Heart left ventricle (tissue), 16 donors: ENCODE measurements around the gene ADPRHL1. TPM values are rescaled to one million over a fixed set of nuclear protein-coding genes. Genes with fewer than 3 reads are reported as not detected.

Experiments used
- ATAC-seq, 4 donors: fragments of 200-7000 bp; cut with Tn5 transposase; one replicate each; pipeline ENCODE4 v1.9.1; 2020 to 2022; ENCODE audit warnings: moderate library complexity in 4 of 4, mild to moderate bottlenecking in 3 of 4, moderate number of reproducible peaks in 1 of 4
- DNase-seq, 5 donors: peaks; one replicate each; pipeline ENCODE4 v3.0.0-alpha.2; 2020
- H3K27ac ChIP-seq, 12 donors: fragments of 200-600 bp; sonication (generic) in 4 of 12; one replicate each; pipeline versions ENCODE4 v1.5.0 to v1.8.0; 2016 to 2022; ENCODE audit warnings: mild to moderate bottlenecking in 2 of 12
- H3K27me3 ChIP-seq, 9 donors: fragments of 200-600 bp; sonication (generic) in 2 of 9; one replicate each; pipeline versions ENCODE4 v1.5.1 to v1.8.0; 2016 to 2022; ENCODE audit warnings: mild to moderate bottlenecking in 3 of 9
- H3K36me3 ChIP-seq, 9 donors: fragments of 200-600 bp; sonication (generic) in 2 of 9; one replicate each; pipeline versions ENCODE4 v1.5.0 to v1.8.0; 2018 to 2022; ENCODE audit warnings: mild to moderate bottlenecking in 2 of 9
- H3K4me1 ChIP-seq, 12 donors: fragments of 200-600 bp; sonication (generic) in 4 of 12; one replicate each; pipeline versions ENCODE4 v1.5.0 to v1.8.0; 2016 to 2022; ENCODE audit warnings: mild to moderate bottlenecking in 3 of 12
- H3K4me3 ChIP-seq, 12 donors: fragments of 200-600 bp; sonication (generic) in 4 of 12; one replicate each; pipeline versions ENCODE4 v1.5.0 to v1.8.0; 2017 to 2022; ENCODE audit warnings: mild to moderate bottlenecking in 9 of 12, moderate library complexity in 4 of 12
- H3K9me3 ChIP-seq, 12 donors: fragments of 200-600 bp; sonication (generic) in 4 of 12; one replicate each; pipeline versions ENCODE4 v1.5.0 to v1.8.0; 2016 to 2022; ENCODE audit warnings: mild to moderate bottlenecking in 1 of 12
- CTCF ChIP-seq, 12 donors: fragments of 200-600 bp; sonication (generic) in 4 of 12; IDR thresholded peaks; one replicate each; pipeline versions ENCODE4 v1.5.0 to v1.8.0; 2018 to 2022; ENCODE audit warnings: antibody characterized with exemption in 12 of 12, mild to moderate bottlenecking in 5 of 12
- POLR2A ChIP-seq, 2 donors: fragments of 450-650 bp; IDR thresholded peaks; one replicate each; pipeline ENCODE4 v1.6.1; 2017; ENCODE audit warnings: antibody characterized with exemption in 2 of 2, mild to moderate bottlenecking in 2 of 2, moderate library complexity in 2 of 2
- WGBS, 4 donors: extraction: QIAGEN DNeasy Blood & Tissue Kit in 2 of 4; methylation state at CpG; one replicate each; pipeline versions ENCODE4 v1.1.5 to v1.1.7; 2013 to 2018; 5-methylcytosine and 5-hydroxymethylcytosine counted together
- intact Hi-C, 10 donors: fragments of 100-400 bp; cut with DNase I; formaldehyde crosslinking; loops; one replicate each; pipeline versions ENCODE4 v1.11.1 to v1.14.2; 2022
- polyA plus RNA-seq, 2 donors: library from polyadenylated mRNA; stranded (reverse); fragments of 200-250 nt; gene quantifications; one replicate each; pipeline ENCODE4 v1.2.3, GENCODE V29; 2013
- total RNA-seq, 9 donors: library from RNA; depleted of rRNA in 2 of 9; stranded (reverse); fragments of >200 nt in 2 of 9; fragmentation: NEBNext Ultra II Directional in 3 of 9; extraction: Animal tissue kit (Norgen Biotek cat#: 25700) in 3 of 9; gene quantifications; one replicate each; pipeline versions ENCODE4 v1.1.0 to v1.2.4, GENCODE V29; 2016 to 2023
- donor health status: ischemic (EF 13 %, LVEDD 7.1; RV severe dilation, severe dysfunction).
- donor health status: healthy with polysubstance abuse.
- donor health status: DM: no; HTN: yes; CAD: no.
- donor health status: DM: no; HTN: no; CAD: no.
- donor health status: ischemic (EF 25% LVEDD 6.9; RV normal size, moderate dysfunction).
- donor health status: ischemic (EF 25% LVEDD 5.7; RV mildly dilated, moderate dysfunction).
- donor health status: healthy.
- donor health status: DM: yes; HTN: yes; CAD: no.
- donor health status: ischemic (EF 35%, LVEDD 5.7; RV mildly dilated, moderate dysfunction).
- donor health status: nonischemic (EF 11% LVEDD 7.7; RV severe dilation, severe dysfunction).
- donor health status: DM: yes; HTN: yes; CAD: no.
- donor health status: PGD.
- donor health status: ischemic (EF 29% LVEDD 5.4; RV normal size, mild dysfunction).
- donor health status: nonischemic (EF 23%, LVEDD 6.1; RV moderate dilation, normal function).

The ADPRHL1 gene
- total and polyA plus RNA-seq, 11 donors, result 160 to 774 (median 521) TPM

GRCh38 chr13:113350938-113351335, 102.4 kb downstream of the ADPRHL1 start:
- H3K4me1 ChIP-seq, result no peaks in the 10 kb centered on the region
- 91 to 96% (median 94%) methylated on average over 17 to 20 of the region's 20 CpGs for WGBS, 4 donors
- DNase-seq (no peak), ATAC-seq (peak in 1 of 4 donors; percentile 23)
- no peaks in the 10 kb centered on the region for H3K36me3 ChIP-seq
- H3K27me3 ChIP-seq, result no peaks in the 10 kb centered on the region
- TF ChIP-seq CTCF (IDR thresholded peaks at IDR 0.05) (no peak), POLR2A (IDR thresholded peaks at IDR 0.05) (no peak)
- intact Hi-C loops, result no loop called here
- H3K27ac ChIP-seq, result no peak overlapping the region
- H3K9me3 ChIP-seq, result no peaks in the 10 kb centered on the region
- no peak overlapping the region for H3K4me3 ChIP-seq

- Histone ChIP-seq H3K36me3 (no peaks in the 10 kb centered on the region), H3K9me3 (no peaks in the 10 kb centered on the region), H3K4me3 (no peak overlapping the region), H3K27me3 (no peaks in the 10 kb centered on the region), H3K4me1 (no peaks in the 10 kb centered on the region), H3K27ac (no peak overlapping the region)
- peak in 1 of 4 donors; percentile 47 for ATAC-seq
- TF ChIP-seq POLR2A (IDR thresholded peaks at IDR 0.05) (no peak), CTCF (IDR thresholded peaks at IDR 0.05) (no peak)
- 82 to 87% (median 83%) methylated on average over 23 to 32 of the region's 32 CpGs for WGBS, 4 donors
- intact Hi-C loops, result no loop called here
- DNase-seq, result no peak
Measured at GRCh38 chr13:113350065-113350937, 103.0 kb downstream of the ADPRHL1 start.

Other genes starting within 250 kb of the ADPRHL1 start
- 10 to 100 TPM; 40.1 to 60.2 (median 45.2) TPM for gene PCID2, start 244.8 kb downstream of the ADPRHL1 start, total RNA-seq
- 10 to 100 TPM; 30.0 to 57.7 TPM for gene PCID2, start 244.8 kb downstream of the ADPRHL1 start, polyA plus RNA-seq
- gene CUL4A, start 243.9 kb downstream of the ADPRHL1 start, total RNA-seq, result 100 to 1,000 TPM in 7 of 9 donors, 10 to 100 TPM in 2; 86.7 to 121 (median 114) TPM
- 10 to 100 TPM; 29.7 to 82.1 TPM for gene CUL4A, start 243.9 kb downstream of the ADPRHL1 start, polyA plus RNA-seq
- 100 to 1,000 TPM in 5 of 9 donors, 10 to 100 TPM in 4; 77.5 to 214 (median 101) TPM for gene LAMP1, start 156.2 kb downstream of the ADPRHL1 start, total RNA-seq
- gene LAMP1, start 156.2 kb downstream of the ADPRHL1 start, polyA plus RNA-seq, result 10 to 100 TPM; 41.4 to 96.1 TPM
- under 1 TPM in 7 of 9 donors, not detected in 2; 0.36 to 1.00 (median 0.61) TPM for gene GRTP1, start 89.4 kb downstream of the ADPRHL1 start, total RNA-seq
- gene GRTP1, start 89.4 kb downstream of the ADPRHL1 start, polyA plus RNA-seq, result 1 to 10 TPM; 1.3 to 3.5 TPM
- gene DCUN1D2, start 37.2 kb upstream of the ADPRHL1 start, total RNA-seq, result 100 to 1,000 TPM in 7 of 9 donors, 10 to 100 TPM in 2; 95.4 to 247 (median 159) TPM
- 10 to 100 TPM; 68.7 to 83.9 TPM for gene DCUN1D2, start 37.2 kb upstream of the ADPRHL1 start, polyA plus RNA-seq
- 10 to 100 TPM; 39.7 to 50.3 (median 45.8) TPM for gene TFDP1, start 131.3 kb upstream of the ADPRHL1 start, total RNA-seq
- gene TFDP1, start 131.3 kb upstream of the ADPRHL1 start, polyA plus RNA-seq, result 10 to 100 TPM; 19.7 to 30.4 TPM
- gene ATP4B, start 204.7 kb upstream of the ADPRHL1 start, total RNA-seq, result not detected
- not detected for gene ATP4B, start 204.7 kb upstream of the ADPRHL1 start, polyA plus RNA-seq
- gene GRK1, start 213.7 kb upstream of the ADPRHL1 start, total RNA-seq, result 1 to 10 TPM in 2 of 9 donors, under 1 TPM in 4, not detected in 3; 0.08 to 1.3 (median 0.18) TPM
- under 1 TPM; 0.08 to 0.15 TPM for gene GRK1, start 213.7 kb upstream of the ADPRHL1 start, polyA plus RNA-seq